ENCODE results near the gene MSANTD7. TPM values are rescaled to one million over a fixed set of nuclear protein-coding genes. Genes with fewer than 3 reads are reported as not detected.

Gene MSANTD7
- total and polyA plus RNA-seq, 2 of the 13 experiments (the other 11 are each of a cell fraction or from before 2014, with no cell fraction given) = 3.7 to 16.7 TPM

GRCh38 chr10:14878266-14879123 is 40.4 kb downstream of the MSANTD7 start, which contains the start of gene SUV39H2 (continued):
- TF ChIP-seq ZNF407 (CRISPR knock-in tag; IDR thresholded peaks at IDR 0.05; ENCODE audit: not compliant biosample characterization) (peak; percentile 89), ZNF839 (CRISPR knock-in tag; IDR thresholded peaks at IDR 0.05; ENCODE audit: borderline replicate concordance) (no peak), ZNF878 (CRISPR knock-in tag; IDR thresholded peaks at IDR 0.05) (no peak), MXD1 (CRISPR knock-in tag; IDR thresholded peaks at IDR 0.05) (peak; percentile 71; the same call in 1 of the 2 replicates), MEIS2 (CRISPR knock-in tag; IDR thresholded peaks at IDR 0.05) (peak; percentile 62; the same call in 1 of the 2 replicates), ETV5 (CRISPR knock-in tag; IDR thresholded peaks at IDR 0.05; ENCODE audit: borderline replicate concordance) (peak; percentile 38; the same call in 1 of the 2 replicates), ZBTB43 (CRISPR knock-in tag; conservative IDR thresholded peaks at IDR 0.05) (peak; percentile 45; the same call in 1 of the 2 replicates), PAXIP1 (CRISPR knock-in tag; conservative IDR thresholded peaks at IDR 0.05) (peak; percentile 22), ZNF674 (CRISPR knock-in tag; IDR thresholded peaks at IDR 0.05; ENCODE audit: low read depth) (no peak), DBP (CRISPR knock-in tag; IDR thresholded peaks at IDR 0.05; ENCODE audit: not compliant biosample characterization) (peak; percentile 72), SPEN (CRISPR knock-in tag; IDR thresholded peaks at IDR 0.05; ENCODE audit: low read depth) (peak; percentile 79), ZNF441 (CRISPR knock-in tag; IDR thresholded peaks at IDR 0.05; ENCODE audit: borderline replicate concordance) (no peak; the same call in none of the 2 replicates)
